Measurements from ENCODE around the gene SRGAP1.

The SRGAP1 gene

DNA sequence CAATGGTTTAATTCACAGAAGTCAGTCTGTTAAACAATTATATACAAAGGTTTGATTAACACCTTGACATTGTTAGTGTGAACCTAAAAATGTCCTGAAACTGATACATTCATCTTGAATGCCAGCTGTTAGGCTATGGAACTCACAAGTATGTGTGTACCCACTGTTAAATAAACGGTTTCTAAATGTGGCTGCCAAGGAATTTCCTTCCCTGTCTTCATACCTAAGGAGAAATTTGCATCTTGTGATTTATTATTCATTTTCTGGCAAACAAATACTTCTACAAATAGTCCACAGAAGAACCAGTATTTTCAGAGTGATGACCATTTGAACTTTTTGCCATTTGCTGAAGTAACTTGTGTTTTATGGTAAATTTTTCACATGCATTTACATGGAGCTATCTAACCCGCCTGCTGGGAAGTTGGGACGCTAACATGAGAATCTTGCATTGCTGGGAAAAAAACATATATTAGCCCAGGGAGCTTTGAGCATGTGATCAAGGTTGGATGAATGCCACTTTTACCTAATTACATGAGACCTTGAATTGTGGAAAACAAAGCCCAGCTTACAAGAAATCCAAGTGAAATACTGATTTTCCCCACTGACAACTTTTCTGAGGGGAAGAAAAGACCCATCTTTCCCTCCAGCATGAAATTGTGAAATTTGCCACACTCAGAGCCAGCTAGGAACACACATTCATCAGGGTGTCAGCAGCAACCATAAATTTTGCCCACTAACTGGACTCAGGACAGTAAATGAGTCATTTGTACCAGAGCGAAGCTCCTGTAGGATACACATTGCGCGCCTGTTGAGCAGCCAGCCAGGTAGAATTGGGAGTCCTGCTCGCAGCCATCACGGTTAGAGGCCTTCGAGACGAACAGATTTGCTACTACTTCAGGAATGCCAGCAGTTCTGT, 259.6 kb downstream of the SRGAP1 start:
- no peak overlapping the region for H4K8ac ChIP-seq (ENCODE audit: low read depth, low read length)

DNA sequence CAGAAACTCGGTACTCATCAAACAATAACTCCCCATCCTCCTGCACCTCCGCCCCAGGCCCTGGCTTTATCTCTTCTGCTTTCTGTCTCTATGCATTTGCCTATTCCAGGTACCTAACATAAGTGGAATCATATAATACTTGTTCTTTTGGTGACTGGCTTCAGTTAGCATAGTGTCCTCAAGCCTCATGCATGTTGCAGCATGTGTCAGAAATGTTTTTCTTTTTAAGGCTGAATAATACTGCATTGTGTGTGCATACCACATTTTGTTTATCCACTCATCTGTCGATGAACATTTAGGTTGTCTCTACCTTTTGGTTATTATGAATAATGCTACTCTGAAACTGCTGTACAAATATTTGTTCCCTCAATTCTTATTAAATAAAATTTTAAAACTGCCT, 260.5 kb downstream of the SRGAP1 start:
- Histone ChIP-seq H2AK5ac (ENCODE audit: low read length) (no peak overlapping the region), H3K4me2 (ENCODE audit: low read length) (no peak overlapping the region), H3K36me3 (ENCODE audit: control insufficient read depth in 1 of 2, insufficient read depth in 2 of 2, low read length in 2 of 2) (no peaks in the 10 kb centered on the region), H3K79me1 (ENCODE audit: low read length) (no peaks in the 10 kb centered on the region), H3K9ac (ENCODE audit: low read length) (no peak overlapping the region), H3K4ac (ENCODE audit: low read depth, low read length) (no peak overlapping the region), H3K79me2 (ENCODE audit: control insufficient read depth, insufficient read depth, low read length, poor library complexity) (no peaks in the 10 kb centered on the region), H3K18ac (ENCODE audit: low read length) (no peak overlapping the region), H3K23ac (ENCODE audit: low read length) (no peak overlapping the region), H2BK12ac (ENCODE audit: low read length) (no peak overlapping the region), H3K14ac (ENCODE audit: low read length) (no peak overlapping the region), H4K12ac (ENCODE audit: low read depth, low read length) (no peak overlapping the region), H2BK120ac (ENCODE audit: insufficient read depth, low read length, poor library complexity) (no peak overlapping the region), H3K9me3 (ENCODE audit: insufficient read depth, low read depth, low read length) (no peaks in the 10 kb centered on the region), H3K27ac (ENCODE audit: low read depth, low read length) (no peak overlapping the region), H3K27me3 (ENCODE audit: insufficient read depth, low read length) (no peaks in the 10 kb centered on the region), H3K4me1 (ENCODE audit: control insufficient read depth in 1 of 2, insufficient read depth in 2 of 2, low read length in 2 of 2) (no peaks in the 10 kb centered on the region), H4K91ac (ENCODE audit: low read depth, low read length) (no peak overlapping the region), H2BK5ac (ENCODE audit: low read depth, low read length, poor library complexity) (no peak overlapping the region), H2AFZ (ENCODE audit: insufficient read depth, low read length, poor library complexity) (no peak overlapping the region), H4K8ac (ENCODE audit: low read depth, low read length) (no peak overlapping the region), H3K4me3 (ENCODE audit: low read depth, low read length) (no peak overlapping the region)
- no CpG with 5 or more reads among the region's 3 CpGs for WGBS (ENCODE audit: extremely low coverage, insufficient coverage, insufficient read length)
- no peak for DNase-seq

More for the DNA sequence above, 259.6 kb downstream of the SRGAP1 start:
- no peak overlapping the region for H3K4ac ChIP-seq (ENCODE audit: low read depth, low read length)
- no peak overlapping the region for H2AFZ ChIP-seq (ENCODE audit: insufficient read depth, low read length, poor library complexity)
- H3K4me1 ChIP-seq (ENCODE audit: control insufficient read depth in 1 of 2, insufficient read depth in 2 of 2, low read length in 2 of 2), result no peaks in the 10 kb centered on the region
- no peak overlapping the region for H3K23ac ChIP-seq (ENCODE audit: low read length)
- no peak overlapping the region for H2BK12ac ChIP-seq (ENCODE audit: low read length)
- H4K12ac ChIP-seq (ENCODE audit: low read depth, low read length), result no peak overlapping the region
- DNase-seq, result peak; percentile 4 to 39
- H2BK120ac ChIP-seq (ENCODE audit: insufficient read depth, low read length, poor library complexity), result no peak overlapping the region
- H3K4me3 ChIP-seq (ENCODE audit: low read depth, low read length), result no peak overlapping the region
- no peak overlapping the region for H2BK5ac ChIP-seq (ENCODE audit: low read depth, low read length, poor library complexity)
- no CpG with 5 or more reads among the region's 10 CpGs for WGBS (ENCODE audit: extremely low coverage, insufficient coverage, insufficient read length)
- no peak overlapping the region for H3K18ac ChIP-seq (ENCODE audit: low read length)
- no peak overlapping the region for H4K91ac ChIP-seq (ENCODE audit: low read depth, low read length)
- no peak overlapping the region for H3K14ac ChIP-seq (ENCODE audit: low read length)
- no peak overlapping the region for H3K9ac ChIP-seq (ENCODE audit: low read length)
- no peak overlapping the region for H3K27ac ChIP-seq (ENCODE audit: low read depth, low read length)
- H3K4me2 ChIP-seq (ENCODE audit: low read length), result no peak overlapping the region
- H3K27me3 ChIP-seq (ENCODE audit: insufficient read depth, low read length), result no peaks in the 10 kb centered on the region
- no peaks in the 10 kb centered on the region for H3K79me1 ChIP-seq (ENCODE audit: low read length)
- no peak overlapping the region for H2AK5ac ChIP-seq (ENCODE audit: low read length)
- H3K36me3 ChIP-seq (ENCODE audit: control insufficient read depth in 1 of 2, insufficient read depth in 2 of 2, low read length in 2 of 2), result no peaks in the 10 kb centered on the region
- H3K9me3 ChIP-seq (ENCODE audit: insufficient read depth, low read depth, low read length), result no peaks in the 10 kb centered on the region
- H3K79me2 ChIP-seq (ENCODE audit: control insufficient read depth, insufficient read depth, low read length, poor library complexity), result no peaks in the 10 kb centered on the region

DNA sequence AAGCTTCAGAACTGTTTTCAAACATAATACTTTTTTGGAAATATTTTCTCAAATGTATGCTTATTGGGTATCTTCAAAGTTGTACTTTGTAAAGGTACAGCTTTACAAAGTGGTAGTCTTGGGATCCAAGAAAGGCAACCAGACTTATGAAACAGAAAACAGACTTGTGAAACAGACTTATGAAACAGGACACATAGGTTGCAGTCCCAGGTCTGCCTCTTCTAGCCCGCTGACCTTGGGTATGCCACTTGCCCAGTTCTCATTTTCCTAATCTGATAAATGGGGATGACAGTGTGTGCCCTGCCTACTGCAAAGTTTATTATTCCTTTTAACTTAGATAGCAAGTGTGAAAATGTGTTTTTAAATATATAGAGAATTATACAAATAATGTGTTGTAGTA, 263.3 kb downstream of the SRGAP1 start:
- H3K27me3 ChIP-seq (ENCODE audit: insufficient read depth, low read length), result no peaks in the 10 kb centered on the region
- H3K9me3 ChIP-seq (ENCODE audit: insufficient read depth, low read depth, low read length), result no peaks in the 10 kb centered on the region
- H2BK5ac ChIP-seq (ENCODE audit: low read depth, low read length, poor library complexity), result no peak overlapping the region
- no peak overlapping the region for H2AK5ac ChIP-seq (ENCODE audit: low read length)
- H3K79me1 ChIP-seq (ENCODE audit: low read length), result no peaks in the 10 kb centered on the region
- no peaks in the 10 kb centered on the region for H3K4me1 ChIP-seq (ENCODE audit: control insufficient read depth in 1 of 2, insufficient read depth in 2 of 2, low read length in 2 of 2)
- no peak overlapping the region for H2BK120ac ChIP-seq (ENCODE audit: insufficient read depth, low read length, poor library complexity)
- no peaks in the 10 kb centered on the region for H3K79me2 ChIP-seq (ENCODE audit: control insufficient read depth, insufficient read depth, low read length, poor library complexity)
- no peak overlapping the region for H3K18ac ChIP-seq (ENCODE audit: low read length)
- no peaks in the 10 kb centered on the region for H3K36me3 ChIP-seq (ENCODE audit: control insufficient read depth in 1 of 2, insufficient read depth in 2 of 2, low read length in 2 of 2)
- H3K4ac ChIP-seq (ENCODE audit: low read depth, low read length), result no peak overlapping the region
- H3K14ac ChIP-seq (ENCODE audit: low read length), result no peak overlapping the region
- no peak overlapping the region for H4K91ac ChIP-seq (ENCODE audit: low read depth, low read length)
- no peak overlapping the region for H3K27ac ChIP-seq (ENCODE audit: low read depth, low read length)
- H3K4me2 ChIP-seq (ENCODE audit: low read length), result no peak overlapping the region
- WGBS (ENCODE audit: extremely low coverage, insufficient coverage, insufficient read length), result no CpG with 5 or more reads among the region's 1 CpG
- no peak overlapping the region for H4K12ac ChIP-seq (ENCODE audit: low read depth, low read length)
- no peak overlapping the region for H3K23ac ChIP-seq (ENCODE audit: low read length)
- no peak overlapping the region for H2AFZ ChIP-seq (ENCODE audit: insufficient read depth, low read length, poor library complexity)
- no peak overlapping the region for H2BK12ac ChIP-seq (ENCODE audit: low read length)
- no peak overlapping the region for H3K9ac ChIP-seq (ENCODE audit: low read length)
- H4K8ac ChIP-seq (ENCODE audit: low read depth, low read length), result no peak overlapping the region
- H3K4me3 ChIP-seq (ENCODE audit: low read depth, low read length), result no peak overlapping the region
- no peak for DNase-seq

DNA sequence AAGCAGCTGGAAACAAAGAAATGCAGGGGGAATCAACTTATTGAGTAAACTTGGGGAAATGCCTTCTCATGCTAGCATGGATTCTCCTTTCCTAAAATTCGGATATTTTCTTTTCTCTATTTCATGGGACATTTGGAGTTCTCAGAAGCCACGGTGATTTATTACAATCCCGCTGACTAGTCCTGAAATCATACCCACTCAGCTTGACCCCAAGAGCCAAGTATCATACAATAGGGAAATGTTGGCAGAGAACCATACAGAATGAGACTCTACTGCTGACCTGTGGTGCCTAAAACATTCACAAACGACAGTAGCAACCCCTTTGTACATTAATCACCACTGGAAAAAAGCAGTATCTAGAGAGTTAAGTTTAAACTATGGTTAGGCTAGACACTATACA, 265.2 kb downstream of the SRGAP1 start:
- no peak overlapping the region for H2BK5ac ChIP-seq (ENCODE audit: low read depth, low read length, poor library complexity)
- no peak overlapping the region for H3K4me2 ChIP-seq (ENCODE audit: low read length)
- no peak overlapping the region for H3K4me3 ChIP-seq (ENCODE audit: low read depth, low read length)
- no peak overlapping the region for H2BK120ac ChIP-seq (ENCODE audit: insufficient read depth, low read length, poor library complexity)
- H2BK12ac ChIP-seq (ENCODE audit: low read length), result no peak overlapping the region
- H3K79me1 ChIP-seq (ENCODE audit: low read length), result no peaks in the 10 kb centered on the region
- H3K14ac ChIP-seq (ENCODE audit: low read length), result no peak overlapping the region
- no peaks in the 10 kb centered on the region for H3K79me2 ChIP-seq (ENCODE audit: control insufficient read depth, insufficient read depth, low read length, poor library complexity)
- no peak overlapping the region for H4K8ac ChIP-seq (ENCODE audit: low read depth, low read length)
- H4K12ac ChIP-seq (ENCODE audit: low read depth, low read length), result no peak overlapping the region
- no peak for DNase-seq
- no peak overlapping the region for H3K4ac ChIP-seq (ENCODE audit: low read depth, low read length)
- H2AFZ ChIP-seq (ENCODE audit: insufficient read depth, low read length, poor library complexity), result no peak overlapping the region
- H3K36me3 ChIP-seq (ENCODE audit: control insufficient read depth in 1 of 2, insufficient read depth in 2 of 2, low read length in 2 of 2), result no peaks in the 10 kb centered on the region
- no peak overlapping the region for H3K18ac ChIP-seq (ENCODE audit: low read length)
- no peak overlapping the region for H3K27ac ChIP-seq (ENCODE audit: low read depth, low read length)
- H4K91ac ChIP-seq (ENCODE audit: low read depth, low read length), result no peak overlapping the region
- whole genome bisulfite sequencing (ENCODE audit: extremely low coverage, insufficient coverage, insufficient read length), result no CpG with 5 or more reads among the region's 4 CpGs
- H2AK5ac ChIP-seq (ENCODE audit: low read length), result no peak overlapping the region
- H3K27me3 ChIP-seq (ENCODE audit: insufficient read depth, low read length), result no peaks in the 10 kb centered on the region
- H3K9ac ChIP-seq (ENCODE audit: low read length), result no peak overlapping the region
- H3K4me1 ChIP-seq (ENCODE audit: control insufficient read depth in 1 of 2, insufficient read depth in 2 of 2, low read length in 2 of 2), result no peaks in the 10 kb centered on the region
- H3K23ac ChIP-seq (ENCODE audit: low read length), result no peak overlapping the region
- H3K9me3 ChIP-seq (ENCODE audit: insufficient read depth, low read depth, low read length), result no peaks in the 10 kb centered on the region
